NOMO-1 treated with DMSO at 0.1 percent for 48 hours (cell line): Measurements from ENCODE around the gene SYT9.
A peak's percentile ranks its signal among the peaks of the same experiment; 100 is the strongest.

ENCODE experiments used
- DNase-seq: peaks from one replicate; lab custom pipeline; 2025; ENCODE audit not compliant: unreplicated experiment; lab: John Stamatoyannopoulos, UW

The SYT9 gene

GRCh38 chr11:7462706-7463105 lies 211.0 kb downstream of the SYT9 start:
- no peak for DNase-seq

GRCh38 chr11:7467652-7468051 lies 215.9 kb downstream of the SYT9 start:
- DNase-seq = no peak

GRCh38 chr11:7469351-7469865 lies 217.7 kb downstream of the SYT9 start:
- DNase-seq = no peak

GRCh38 chr11:7471071-7471470 lies 219.4 kb downstream of the SYT9 start:
- no peak for DNase-seq

GRCh38 chr11:7473717-7474116 lies 222.0 kb downstream of the SYT9 start:
- DNase-seq = no peak

- no peak for DNase-seq
Observed at GRCh38 chr11:7480113-7480512, 228.4 kb downstream of the SYT9 start.

- DNase-seq = no peak
Observed at GRCh38 chr11:7484131-7484530, 232.4 kb downstream of the SYT9 start.

DNA sequence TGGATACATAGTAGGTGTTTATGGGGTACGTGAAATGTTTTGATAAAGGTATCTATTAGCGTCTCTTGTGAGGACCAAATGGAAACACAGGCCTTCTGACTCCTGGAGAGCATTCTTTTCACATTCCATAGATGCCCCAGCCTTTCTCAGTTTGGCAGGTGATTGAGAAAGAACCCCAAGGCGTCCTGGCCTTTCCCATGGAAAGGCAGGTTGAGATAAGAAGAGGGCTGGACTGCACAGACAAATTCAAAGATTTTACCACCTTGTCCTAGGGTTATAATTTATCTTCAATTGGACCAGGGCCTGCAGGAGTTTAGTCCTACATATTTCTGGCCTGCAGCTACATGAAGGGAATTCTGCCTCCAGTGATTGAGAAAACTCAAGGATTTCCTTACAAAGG lies 232.9 kb downstream of the SYT9 start:
- DNase-seq = no peak

- no peak for DNase-seq
Observed at GRCh38 chr11:7485186-7486097, 233.7 kb downstream of the SYT9 start, which contains the start of gene OLFML1. OLFML1 (plus strand) TSS chr11:7485506; CDS start chr11:7485876, 370 bp downstream.

- DNase-seq = no peak
Observed at GRCh38 chr11:7486098-7486780, 234.5 kb downstream of the SYT9 start.

DNA sequence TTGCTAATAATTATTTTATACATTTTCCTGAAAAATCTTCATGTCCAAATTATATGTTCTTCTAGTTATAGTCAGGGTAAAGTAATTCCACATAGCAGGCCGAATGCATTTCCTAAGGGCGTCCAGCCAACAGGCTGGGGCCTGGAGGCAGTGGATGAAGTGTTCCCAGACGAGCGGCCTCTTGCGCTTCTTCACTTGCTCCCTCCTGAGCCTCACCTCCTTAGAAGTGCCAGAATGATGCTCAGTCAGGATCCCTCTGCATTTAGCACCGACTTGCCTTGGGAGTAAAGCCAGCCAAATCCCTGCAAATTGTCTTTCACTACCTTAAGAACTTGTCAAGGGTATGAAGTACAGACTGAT lies 235.1 kb downstream of the SYT9 start:
- no peak for DNase-seq

DNA sequence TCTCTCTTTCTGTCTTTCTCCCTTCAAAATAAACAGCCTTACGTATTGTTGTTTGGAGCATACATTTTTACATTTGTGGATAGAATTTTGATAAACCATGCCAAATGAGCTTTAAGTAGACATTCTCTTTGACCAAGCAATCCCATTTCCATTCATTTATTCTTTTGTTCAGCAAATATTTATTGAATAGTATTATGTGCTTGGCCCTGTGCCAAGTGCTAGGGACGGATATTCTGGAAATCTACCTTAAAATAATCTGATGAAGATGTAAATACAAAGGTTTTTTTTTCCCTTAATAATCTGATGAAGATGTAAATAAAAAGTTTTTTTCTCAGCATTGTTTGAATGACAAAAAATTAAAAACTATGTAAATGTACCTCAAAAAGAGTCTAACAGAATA lies 235.7 kb downstream of the SYT9 start:
- no peak for DNase-seq

GRCh38 chr11:7488681-7489080 lies 237.0 kb downstream of the SYT9 start:
- no peak for DNase-seq

DNA sequence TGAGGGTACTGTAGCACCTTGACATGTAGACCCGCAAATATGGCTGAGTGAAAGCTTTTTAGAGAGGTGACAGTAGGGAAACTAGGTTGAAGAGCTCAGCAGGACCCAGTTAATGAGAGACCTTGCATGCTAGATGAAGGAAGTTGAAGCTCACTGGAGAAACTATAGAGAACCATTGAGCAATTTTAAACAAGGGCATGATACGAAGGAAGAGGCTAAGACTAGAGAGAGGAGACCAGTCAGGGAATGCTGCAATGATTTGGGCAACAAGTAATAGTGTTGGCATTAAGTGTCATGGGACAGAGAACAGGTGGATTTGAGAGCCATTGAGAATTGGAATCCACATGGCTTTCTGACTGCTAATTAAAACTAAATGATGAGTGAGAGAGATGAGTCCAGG lies 237.7 kb downstream of the SYT9 start:
- DNase-seq = peak; percentile 16

- DNase-seq = no peak
Observed at GRCh38 chr11:7490054-7490453, 238.3 kb downstream of the SYT9 start.

- no peak for DNase-seq
Observed at GRCh38 chr11:7490535-7490934, 238.8 kb downstream of the SYT9 start.

- DNase-seq = no peak
Observed at GRCh38 chr11:7492253-7492652, 240.5 kb downstream of the SYT9 start.

DNA sequence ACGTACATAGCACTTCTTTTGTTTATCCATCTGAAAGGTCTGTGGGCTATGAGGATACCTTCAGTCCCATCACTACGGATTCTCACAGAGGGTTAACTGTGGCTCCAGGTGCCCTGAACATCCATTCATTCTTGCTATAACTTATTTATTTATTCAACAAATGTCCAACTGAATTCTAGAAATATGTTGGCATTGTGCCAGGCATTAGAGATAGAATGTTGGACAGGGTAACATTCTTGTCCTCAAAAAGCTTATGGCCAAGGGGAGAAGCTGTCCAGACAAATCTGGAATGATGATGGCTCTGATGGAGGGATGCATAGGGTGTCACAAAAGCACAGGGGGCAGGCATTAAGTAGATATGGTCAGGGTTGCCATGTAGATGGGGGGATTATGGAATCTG lies 242.0 kb downstream of the SYT9 start:
- no peak for DNase-seq

- peak; percentile 2 for DNase-seq
Observed at GRCh38 chr11:7494086-7494745, 242.5 kb downstream of the SYT9 start.

DNA sequence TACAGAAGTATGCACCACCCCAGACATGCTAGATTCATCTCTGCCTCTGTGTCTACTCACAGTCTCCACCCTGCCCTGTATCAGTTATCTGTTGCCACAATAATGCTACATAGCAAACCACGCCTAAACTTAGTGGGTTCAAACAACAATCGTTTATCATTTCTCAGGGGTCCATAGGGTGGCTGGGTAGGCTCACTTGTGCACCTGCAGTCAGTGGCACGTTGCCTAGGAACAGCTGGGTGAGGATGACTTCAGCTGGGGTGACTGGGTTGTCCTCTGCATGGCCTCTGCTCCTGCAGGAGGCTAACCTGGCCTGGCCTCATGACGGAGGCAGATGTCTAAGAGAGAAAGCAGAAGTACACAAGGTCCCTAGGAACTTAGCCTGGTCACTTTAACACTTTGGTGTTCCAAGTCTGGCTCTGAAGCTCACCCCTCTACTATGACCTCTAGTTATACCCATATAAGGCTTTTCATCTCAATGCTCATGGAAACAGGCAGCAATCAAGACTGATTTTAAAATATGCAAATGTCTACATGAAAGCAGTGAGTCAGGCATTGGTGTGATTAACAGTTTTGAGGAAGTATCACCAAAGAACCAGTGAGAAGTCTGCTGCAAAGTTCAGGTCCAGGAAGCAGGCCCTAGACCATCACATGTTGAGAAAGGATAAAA lies 244.3 kb downstream of the SYT9 start:
- DNase-seq = peak; percentile 90

GRCh38 chr11:7498193-7498592 lies 246.5 kb downstream of the SYT9 start:
- DNase-seq = peak; percentile 64
